ENCODE data around the gene MRPL48. TPM values are rescaled to one million over a fixed set of nuclear protein-coding genes. Genes with fewer than 3 reads are reported as not detected.
A peak's percentile ranks its signal among the peaks of the same experiment; 100 is the strongest.

Gene MRPL48
- total and polyA plus RNA-seq, 2 of the 8 experiments (the other 6 are each of a cell fraction or from before 2014, with no cell fraction given): 34.9 to 59.9 TPM

GRCh38 chr11:73752903-73753302 is 34.8 kb upstream of the MRPL48 start:
- Histone ChIP-seq H3K79me1 (ENCODE audit: low read depth, low read length) (peaks cover 34% of the 10 kb centered on the region), H3K18ac (ENCODE audit: extremely low read depth, low read length) (no peak overlapping the region), H3K27me3 (replicated peaks in 1 of 4; ENCODE audit: control insufficient read depth in 3 of 4, extremely low read depth in 1 of 4, insufficient read depth in 3 of 4, low read length in 3 of 4) (no peaks in the 10 kb centered on the region), H3K56ac (replicated peaks; ENCODE audit: insufficient read length, low read depth, low read length) (no peak overlapping the region), H2BK20ac (ENCODE audit: low read length) (no peak overlapping the region), H2BK5ac (ENCODE audit: low read depth, low read length) (no peak overlapping the region), H3K9ac (replicated peaks in 1 of 4; ENCODE audit: extremely low read depth in 1 of 4, low read depth in 3 of 4, low read length in 3 of 4) (no peak overlapping the region), H3K9me3 (ENCODE audit: insufficient read depth in 2 of 2, low read depth in 1 of 2, low read length in 1 of 2) (no peaks in the 10 kb centered on the region), H2BK12ac (ENCODE audit: low read depth, low read length) (no peak overlapping the region), H3K4me2 (ENCODE audit: insufficient read depth in 1 of 2, low read depth in 2 of 2, low read length in 2 of 2) (no peak overlapping the region), H2BK15ac (ENCODE audit: low read length) (no peak overlapping the region), H3K36me3 (ENCODE audit: control insufficient read depth in 2 of 4, insufficient read depth in 4 of 4, low read length in 3 of 4) (no peaks in the 10 kb centered on the region), H3K23me2 (ENCODE audit: low read depth, low read length) (no peaks in the 10 kb centered on the region), H4K5ac (ENCODE audit: insufficient read length, low read depth, low read length) (no peak overlapping the region), H4K20me1 (replicated peaks in 1 of 2; ENCODE audit: control insufficient read depth in 1 of 2, insufficient read depth in 2 of 2, low read length in 2 of 2) (peaks cover 5 to 19% of the 10 kb centered on the region in 2 experiments), H3K4me1 (replicated peaks in 1 of 4; ENCODE audit: control insufficient read depth in 3 of 4, insufficient read depth in 4 of 4, low read length in 3 of 4) (no peaks in the 10 kb centered on the region; a peak in 1 of 7 replicates), H3K79me2 (ENCODE audit: control insufficient read depth in 1 of 2, insufficient read depth in 2 of 2, low read length in 2 of 2) (peaks cover 33 to 93% of the 10 kb centered on the region in 2 experiments), H4K8ac (ENCODE audit: extremely low read depth, insufficient read depth, low read length) (no peak overlapping the region), H3K27ac (ENCODE audit: low read depth, low read length) (no peak overlapping the region), H2AK5ac (ENCODE audit: low read depth, low read length) (no peak overlapping the region), H3K14ac (ENCODE audit: insufficient read length) (no peak overlapping the region), H3K23ac (ENCODE audit: insufficient read length) (no peak overlapping the region), H3K4me3 (ENCODE audit: extremely low read depth in 1 of 4, insufficient read depth in 2 of 4, low read depth in 3 of 4, low read length in 4 of 4) (no peak overlapping the region), H2AFZ (ENCODE audit: low read length) (no peak overlapping the region), H4K91ac (replicated peaks; ENCODE audit: insufficient read length, low read length) (no peak overlapping the region), H2BK120ac (replicated peaks; ENCODE audit: low read depth, low read length) (no peak overlapping the region), H3K4ac (replicated peaks; ENCODE audit: insufficient read length, low read depth, low read length) (no peak overlapping the region)
- ChIA-PET POLR2A (ENCODE audit: partially characterized antibody) (interaction anchor here (1.1 to 3.0 kb wide), 8 partner anchors 8 to 179 kb away, joined by 3 to 10 read pairs (median 5); partner anchors contain the start of gene RAB6A), CTCF (ENCODE audit: partially characterized antibody) (interaction anchor here (0.7 to 1.8 kb wide), 10 partner anchors 8 to 392 kb away, joined by 3 to 11 read pairs (median 4); partner anchors contain the start of genes MRPL48 and RAB6A)
- TF ChIP-seq CTCF (IDR thresholded peaks at IDR 0.05; ENCODE audit: control extremely low read depth in 1 of 3, insufficient read depth in 1 of 3, low read depth in 1 of 3, low read length in 3 of 3) (no peak), E2F6 (IDR thresholded peaks at IDR 0.05) (peak; percentile 90)
- DNase-seq (ENCODE audit: low read depth in 1 of 2, low spot score in 2 of 2) (peak in 1 of 2 experiments; percentile 44), FAIRE-seq (no peak)
- 92% methylated on average over 7 of the region's 7 CpGs; no CpG with 5 or more reads in 1 of the 2 experiments for WGBS, 2 experiments (ENCODE audit: extremely low coverage in 1 of 2, insufficient coverage in 1 of 2, insufficient read length in 1 of 2, insufficient replicate concordance in 2 of 2, low coverage in 1 of 2, low lambda C conversion rate in 2 of 2, missing lambda C conversion rate in 1 of 2)
